ENCODE results near the gene TMCC1.

TMCC1 gene

GRCh38 chr3:129606636-129607390 lies 286.7 kb downstream of the TMCC1 start, which contains the start of gene PLXND1:
Gene PLXND1 (minus strand): TSS chr3:129606676. CDS start chr3:129606639, 37 bp downstream.
- peak in 1 of 2 donors; percentile 8 for DNase-seq

- peak in 1 of 2 donors; percentile 14 for DNase-seq
Measured at GRCh38 chr3:129605922-129606635, 287.4 kb downstream of the TMCC1 start.

- peak in 1 of 2 donors; percentile 30 for DNase-seq
Measured at GRCh38 chr3:129605203-129605921, 288.1 kb downstream of the TMCC1 start.

GRCh38 chr3:129604767-129605166 lies 288.7 kb downstream of the TMCC1 start:
- DNase-seq = no peak

- DNase-seq = no peak
Measured at GRCh38 chr3:129603991-129604749, 289.3 kb downstream of the TMCC1 start.

- DNase-seq = no peak
Measured at GRCh38 chr3:129603561-129603942, 290.0 kb downstream of the TMCC1 start.

GRCh38 chr3:129602730-129603560 lies 290.6 kb downstream of the TMCC1 start:
- DNase-seq = no peak

- no peak for DNase-seq
Measured at GRCh38 chr3:129602309-129602708, 291.2 kb downstream of the TMCC1 start.

GRCh38 chr3:129601713-129602112 lies 291.8 kb downstream of the TMCC1 start:
- DNase-seq = no peak

- no peak for DNase-seq
Measured at GRCh38 chr3:129600348-129600747, 293.2 kb downstream of the TMCC1 start.

GRCh38 chr3:129599607-129600006 lies 293.9 kb downstream of the TMCC1 start:
- no peak for DNase-seq

- no peak for DNase-seq
Measured at GRCh38 chr3:129599073-129599472, 294.4 kb downstream of the TMCC1 start.

GRCh38 chr3:129598484-129598883 lies 295.0 kb downstream of the TMCC1 start:
- DNase-seq = no peak

GRCh38 chr3:129598000-129598381 lies 295.5 kb downstream of the TMCC1 start:
- DNase-seq = no peak
